AG04450 (cell line): ENCODE measurements around the gene CLDN10. TPM values are rescaled to one million over a fixed set of nuclear protein-coding genes. Genes with fewer than 3 reads are reported as not detected.
"Not testable (repeated sequence)": the region's sequence is repeated elsewhere in the genome, so short reads cannot be mapped to it uniquely, and the experiment has no call there.

Experiments
- CTCF ChIA-PET: fragments of 300-600, 350-600 bp; formaldehyde crosslinking; extraction: SDS; loops from one replicate; lab custom pipeline; 2022; ENCODE audit warnings: antibody characterized with exemption, inconsistent platforms; lab: Charles Lee
- POLR2A ChIA-PET: fragments of 350-600 bp; formaldehyde crosslinking; extraction: SDS; loops from one replicate; lab custom pipeline; 2021; ENCODE audit warnings: antibody characterized with exemption, inconsistent platforms; lab: Yijun Ruan, JAX
- DNase-seq: peaks from one replicate; pipeline ENCODE4 v3.0.0-alpha.2; 2011; ENCODE audit warnings: low read depth, low spot score
- H3K27ac ChIP-seq: one replicate; pipeline ENCODE4 v1.5.1; 2012; ENCODE audit warnings: low read depth, low read length, control low read depth
- H3K27me3 ChIP-seq: one replicate; pipeline ENCODE4 v1.6.0; 2012; ENCODE audit warnings: low read length; ENCODE audit not compliant: control insufficient read depth, insufficient read depth
- H3K4me3 ChIP-seq: 2 replicates; pipeline ENCODE4 v1.5.1; 2011; ENCODE audit warnings: mild to moderate bottlenecking, low read depth, low read length, control low read depth
- H3K9me3 ChIP-seq: 2 replicates; pipeline ENCODE4 v1.5.1; 2012; ENCODE audit warnings: low read length; ENCODE audit not compliant: control insufficient read depth, insufficient read depth
- polyA plus RNA-seq: library from polyadenylated mRNA; depleted of rRNA; stranded (reverse); fragments of >200 nt; gene quantifications from 2 replicates; pipeline ENCODE4 v1.2.3, GENCODE V29; 2011
- TF ChIP-seq, protein P1 (sequence below): IDR thresholded peaks from 2 replicates; pipeline ENCODE4 v1.5.1; 2011; ENCODE audit warnings: low read depth, low read length, control low read depth, inconsistent platforms

Gene CLDN10
- polyA plus RNA-seq, 1 experiment, result not detected

DNA sequence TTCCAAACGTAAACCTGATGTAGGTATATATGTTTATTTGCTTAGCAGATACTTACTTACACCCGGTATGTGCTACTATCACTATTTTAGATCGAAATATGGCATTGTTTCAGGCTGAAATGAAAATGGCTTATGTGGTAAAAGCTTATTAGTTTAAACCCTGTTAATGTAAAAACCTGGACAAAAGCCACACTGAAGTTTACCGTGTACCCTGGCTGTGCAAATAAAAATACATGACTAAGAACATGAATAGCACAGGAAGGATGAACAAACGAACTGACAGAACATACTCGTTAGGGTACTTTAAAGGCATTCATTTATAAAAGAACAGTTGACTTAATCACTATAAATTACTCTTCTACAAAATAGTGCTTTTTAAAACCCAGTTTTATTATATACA, 6.6 kb downstream of the CLDN10 start:
- DNase-seq, result no peak
- Histone ChIP-seq H3K27ac (no peak overlapping the region), H3K9me3 (no peaks in the 10 kb centered on the region), H3K4me3 (no peak overlapping the region), H3K27me3 (peaks cover 33% of the 10 kb centered on the region)
- POLR2A ChIA-PET, result no interaction called here
- TF ChIP-seq, protein P1, sequence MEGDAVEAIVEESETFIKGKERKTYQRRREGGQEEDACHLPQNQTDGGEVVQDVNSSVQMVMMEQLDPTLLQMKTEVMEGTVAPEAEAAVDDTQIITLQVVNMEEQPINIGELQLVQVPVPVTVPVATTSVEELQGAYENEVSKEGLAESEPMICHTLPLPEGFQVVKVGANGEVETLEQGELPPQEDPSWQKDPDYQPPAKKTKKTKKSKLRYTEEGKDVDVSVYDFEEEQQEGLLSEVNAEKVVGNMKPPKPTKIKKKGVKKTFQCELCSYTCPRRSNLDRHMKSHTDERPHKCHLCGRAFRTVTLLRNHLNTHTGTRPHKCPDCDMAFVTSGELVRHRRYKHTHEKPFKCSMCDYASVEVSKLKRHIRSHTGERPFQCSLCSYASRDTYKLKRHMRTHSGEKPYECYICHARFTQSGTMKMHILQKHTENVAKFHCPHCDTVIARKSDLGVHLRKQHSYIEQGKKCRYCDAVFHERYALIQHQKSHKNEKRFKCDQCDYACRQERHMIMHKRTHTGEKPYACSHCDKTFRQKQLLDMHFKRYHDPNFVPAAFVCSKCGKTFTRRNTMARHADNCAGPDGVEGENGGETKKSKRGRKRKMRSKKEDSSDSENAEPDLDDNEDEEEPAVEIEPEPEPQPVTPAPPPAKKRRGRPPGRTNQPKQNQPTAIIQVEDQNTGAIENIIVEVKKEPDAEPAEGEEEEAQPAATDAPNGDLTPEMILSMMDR, result no peak
- CTCF ChIA-PET, result no interaction called here

DNA sequence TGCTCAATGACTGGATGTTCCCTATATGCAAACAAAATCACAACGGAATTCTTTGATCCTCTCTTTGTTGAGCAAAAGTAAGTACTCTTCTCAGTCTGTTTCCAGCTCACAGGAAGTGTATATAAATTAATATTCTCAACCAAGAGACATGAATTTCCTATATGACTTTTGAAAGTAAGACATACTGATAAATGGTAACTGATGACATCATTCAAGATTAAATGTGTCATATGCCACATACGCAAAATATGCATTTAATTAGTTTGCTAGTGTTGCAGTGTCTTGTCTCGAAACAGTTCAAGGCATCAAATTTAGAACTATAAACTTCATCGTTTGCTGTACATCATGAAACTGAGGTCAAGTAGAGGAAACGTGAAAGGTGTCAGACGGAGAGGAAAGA, 7.9 kb downstream of the CLDN10 start:
- POLR2A ChIA-PET, result no interaction called here
- Histone ChIP-seq H3K9me3 (no peaks in the 10 kb centered on the region), H3K27me3 (peaks cover 29% of the 10 kb centered on the region), H3K27ac (no peak overlapping the region), H3K4me3 (no peak overlapping the region)
- TF ChIP-seq, protein P1, result no peak
- CTCF ChIA-PET, result no interaction called here
- DNase-seq, result no peak

DNA sequence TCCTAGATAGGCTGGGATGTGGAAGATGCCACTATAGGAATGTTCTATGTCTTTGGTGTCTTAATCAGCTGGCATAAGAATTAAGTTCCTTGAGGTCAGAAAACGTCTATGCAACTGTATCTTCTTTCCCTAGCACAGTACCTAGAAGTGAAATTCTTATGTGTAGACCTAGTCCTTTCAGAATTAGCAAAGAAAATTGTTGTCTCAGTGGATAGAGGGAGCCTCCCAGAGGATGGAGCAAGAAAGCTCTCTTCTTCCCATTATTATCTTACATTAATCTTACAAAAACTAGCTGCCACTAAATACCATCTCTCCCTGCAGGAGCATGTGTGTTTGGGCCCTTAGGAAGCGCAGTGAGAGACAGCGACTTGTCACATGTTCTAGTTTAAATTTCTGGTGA, 11.6 kb downstream of the CLDN10 start:
- Histone ChIP-seq H3K27ac (no peak overlapping the region), H3K27me3 (peaks cover 9% of the 10 kb centered on the region), H3K4me3 (no peak overlapping the region), H3K9me3 (no peaks in the 10 kb centered on the region)
- ChIA-PET CTCF (interaction anchor here (0.6 to 3.3 kb wide), 8 partner anchors 17 to 270 kb away, joined by 3 to 20 read pairs (median 4); no protein-coding TSS in a partner anchor), POLR2A (no interaction called here)
- DNase-seq, result no peak
- TF ChIP-seq, protein P1, result no peak

DNA sequence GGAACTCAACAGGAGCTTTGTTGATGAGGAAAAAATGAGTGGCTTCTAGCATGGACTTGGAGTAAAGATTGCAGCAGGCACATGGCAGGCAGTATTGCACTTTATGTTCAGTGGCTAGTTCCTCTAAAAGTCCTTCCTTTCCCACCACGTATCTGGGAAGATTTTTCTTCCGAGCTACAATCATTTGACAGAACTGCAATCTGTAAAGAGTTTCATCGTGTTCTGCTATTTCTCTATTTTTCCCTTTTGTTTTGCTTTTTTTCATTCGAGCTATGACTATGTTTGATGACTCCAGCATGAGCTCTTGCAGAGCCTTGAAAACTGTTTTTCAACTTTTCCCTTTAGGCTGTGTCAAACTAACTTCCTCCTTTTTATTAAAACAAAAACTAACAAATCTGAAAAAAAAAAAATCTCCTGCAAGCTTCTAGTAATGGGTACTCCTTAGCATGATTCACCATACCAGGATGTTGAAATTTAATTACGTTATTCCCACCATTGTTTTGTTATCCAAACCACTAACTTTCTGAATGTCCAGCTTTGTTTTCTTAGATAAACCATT, 12.3 kb downstream of the CLDN10 start:
- no peak overlapping the region for H3K4me3 ChIP-seq
- no peaks in the 10 kb centered on the region for H3K9me3 ChIP-seq
- CTCF ChIA-PET, result interaction anchor here (0.6 to 3.3 kb wide), 8 partner anchors 16 to 269 kb away, joined by 3 to 20 read pairs (median 4); no protein-coding TSS in a partner anchor
- POLR2A ChIA-PET, result no interaction called here
- TF ChIP-seq, protein P1, result no peak
- no peak overlapping the region for H3K27ac ChIP-seq
- no peak for DNase-seq
- peaks cover 3% of the 10 kb centered on the region for H3K27me3 ChIP-seq

DNA sequence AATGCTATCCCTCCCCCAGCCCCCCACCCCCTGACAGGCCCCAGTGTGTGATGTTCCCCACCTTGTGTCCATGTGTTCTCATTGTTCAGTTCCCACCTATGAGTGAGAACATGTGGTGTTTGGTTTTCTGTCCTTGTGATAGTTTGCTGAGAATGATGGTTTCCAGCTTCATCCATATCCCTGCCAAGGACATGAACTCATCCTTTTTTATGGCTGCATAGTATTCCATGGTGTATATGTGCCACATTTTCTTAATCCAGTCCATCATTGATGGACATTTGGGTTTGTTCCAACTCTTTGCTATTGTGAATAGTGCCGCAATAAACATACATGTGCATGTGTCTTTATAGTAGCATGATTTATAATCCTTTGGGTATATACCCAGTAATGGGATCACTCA, 13.2 kb downstream of the CLDN10 start:
- DNase-seq, H3K9me3 ChIP-seq, H3K27me3 ChIP-seq, H3K27ac ChIP-seq, H3K4me3 ChIP-seq, POLR2A ChIA-PET: not testable (repeated sequence)
- CTCF ChIA-PET, result interaction anchor here (2.9 to 3.3 kb wide), 2 partner anchors 29 to 268 kb away, joined by 14 to 20 read pairs; no protein-coding TSS in a partner anchor
